DMS 273 (cell line): Measurements from ENCODE around the gene TRMT1.
"Not testable (repeated sequence)": the region's sequence is repeated elsewhere in the genome, so short reads cannot be mapped to it uniquely, and the experiment has no call there.

Experiments
- DNase-seq: peaks from one replicate; lab custom pipeline; 2025; ENCODE audit not compliant: unreplicated experiment; lab: John Stamatoyannopoulos, UW

The TRMT1 gene

DNA sequence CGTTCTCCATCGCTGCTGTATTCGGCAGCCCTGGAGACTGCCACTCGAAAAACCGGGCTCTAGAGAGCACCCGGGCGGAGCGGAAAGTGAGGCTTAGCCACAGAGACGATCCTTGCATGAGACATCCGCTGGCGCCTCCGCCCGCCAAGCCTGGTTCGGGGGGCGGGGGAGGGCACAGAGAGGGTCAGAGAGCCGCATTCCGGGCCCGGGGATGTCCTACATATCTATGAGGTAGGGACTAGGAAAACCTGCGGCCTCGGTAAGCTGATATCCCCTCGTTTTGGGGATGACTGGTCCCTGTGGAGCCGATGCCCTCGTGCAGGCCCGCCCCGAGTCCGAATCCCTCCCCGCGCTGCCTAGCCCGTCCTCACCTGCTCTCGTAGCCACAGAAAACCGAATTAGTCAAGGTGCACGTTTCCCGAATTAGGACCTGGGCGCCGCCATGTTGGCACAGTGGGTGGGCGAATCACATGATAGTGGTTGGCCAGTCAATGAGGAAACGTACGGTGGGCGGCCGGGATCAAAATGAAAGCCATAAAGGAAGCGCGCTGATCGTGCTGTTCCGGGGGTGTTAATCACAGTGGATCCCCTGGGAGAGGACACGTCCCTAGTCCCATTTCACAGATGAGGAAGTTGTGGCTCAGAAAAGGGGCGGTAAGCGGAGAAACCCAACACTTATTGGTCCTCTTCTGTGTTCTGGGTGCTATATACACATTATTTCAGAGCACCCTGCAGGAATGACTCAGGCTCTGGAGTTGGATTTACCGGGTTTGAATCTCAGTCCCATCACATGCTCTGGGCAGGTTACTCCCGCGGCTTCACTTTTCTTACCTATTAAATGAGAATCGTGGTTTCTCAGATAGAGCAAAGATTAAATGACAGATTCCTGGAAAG is at the start of gene TRMT1:
TRMT1 (minus strand) TSS at position 459 of the 894 bp plus-strand sequence; CDS start at position 118, 341 bp downstream.
- DNase-seq: peak; percentile 98

DNA sequence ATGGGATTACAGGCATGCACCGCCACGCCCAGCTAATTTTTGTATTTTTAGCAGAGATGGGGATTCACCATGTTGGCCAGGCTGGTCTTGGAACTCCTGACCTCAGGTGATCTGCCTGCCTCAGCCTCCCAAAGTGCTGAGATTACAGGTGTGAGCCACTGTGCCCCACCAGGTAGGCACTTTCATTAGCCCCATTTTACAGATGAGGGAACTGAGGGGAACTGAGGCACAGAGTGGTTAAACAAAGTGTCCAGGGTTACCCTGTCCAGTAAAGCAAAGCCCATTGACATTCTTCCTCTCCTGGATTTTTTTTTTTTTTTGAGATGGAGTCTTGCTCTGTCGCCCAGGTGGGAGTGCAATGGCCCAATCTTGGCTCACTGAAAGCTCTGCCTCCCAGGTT is 49.6 kb upstream of the TRMT1 start:
- DNase-seq: not testable (repeated sequence)

DNA sequence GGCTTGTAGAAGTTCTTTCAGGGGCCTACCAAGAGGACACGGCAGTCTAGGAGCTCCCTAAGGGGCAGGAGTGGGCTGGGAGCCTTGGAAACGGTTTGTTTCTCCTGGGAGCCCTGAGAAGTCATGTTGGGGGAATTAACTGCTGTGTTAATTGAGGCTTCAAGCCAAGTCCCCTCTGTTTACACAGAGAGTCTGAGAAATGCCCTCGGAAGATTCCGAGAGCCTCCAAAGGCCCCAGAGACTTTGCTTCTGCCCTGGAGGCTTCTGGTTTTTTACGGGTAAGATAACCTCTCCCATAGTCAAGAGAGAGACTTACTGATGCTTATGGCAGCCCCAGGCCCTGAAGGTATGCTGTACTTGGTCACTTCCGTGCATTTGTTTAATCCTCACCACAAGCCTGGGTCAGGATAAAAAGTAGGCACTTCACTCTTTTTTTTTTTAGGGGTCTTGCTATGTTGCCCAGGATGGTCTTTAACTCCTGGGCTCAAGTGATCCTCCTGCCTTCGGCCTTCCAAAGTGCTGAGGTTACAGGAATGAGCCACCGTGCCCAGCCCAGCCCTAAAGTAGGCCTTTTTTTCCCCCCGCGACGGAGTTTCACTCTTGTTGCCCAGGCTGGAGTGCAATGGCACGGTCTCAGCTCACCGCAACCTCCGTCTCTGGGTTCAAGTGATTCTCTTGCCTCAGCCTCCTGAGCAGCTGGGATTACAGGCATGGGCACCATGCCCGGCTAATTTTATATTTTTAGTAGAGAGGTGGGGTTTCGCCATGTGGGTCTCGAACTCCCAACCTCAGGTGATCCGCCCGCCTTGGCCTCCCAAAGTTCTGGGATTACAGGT is 48.8 kb upstream of the TRMT1 start:
- no peak for DNase-seq

DNA sequence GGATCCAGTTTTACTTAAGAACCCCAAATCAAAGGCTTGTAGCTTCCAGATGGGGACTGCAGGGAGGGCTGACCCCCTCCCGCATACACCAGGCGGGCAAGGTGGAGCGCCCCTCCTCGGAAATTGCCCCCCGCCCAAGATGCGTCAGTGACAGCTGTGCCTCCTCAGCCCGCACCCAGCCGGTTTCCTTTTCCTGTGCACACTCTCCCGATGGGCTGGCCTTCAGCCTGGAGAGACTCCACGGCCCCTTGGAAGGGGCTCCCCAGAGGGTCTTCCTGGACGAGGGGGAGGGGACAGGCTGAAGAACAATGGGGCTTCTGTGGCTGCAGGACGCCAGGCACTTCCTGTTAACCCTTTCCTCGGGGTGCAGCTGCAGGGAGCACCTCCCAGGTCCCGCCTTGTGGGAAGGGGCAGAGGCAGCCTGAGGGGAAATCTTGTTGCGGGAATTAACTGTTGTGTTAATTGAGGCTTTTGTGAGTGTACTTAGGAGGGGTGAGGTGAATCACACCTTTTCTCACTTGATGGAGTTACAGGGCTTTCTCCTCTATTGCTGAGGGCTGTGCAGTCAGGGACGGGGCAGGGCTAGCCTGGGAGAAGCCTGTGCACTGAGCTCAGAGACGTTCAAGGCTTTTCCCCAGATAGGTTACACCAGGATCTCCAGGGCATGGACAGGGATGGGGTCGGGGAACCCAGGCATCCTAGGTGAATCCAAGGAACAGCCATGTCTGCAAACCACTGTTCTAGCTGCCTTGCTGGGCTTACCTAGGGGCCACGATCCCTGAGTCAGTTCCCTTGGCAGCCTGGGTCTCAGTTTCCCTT is 48.0 kb upstream of the TRMT1 start:
- peak; percentile 73 for DNase-seq

DNA sequence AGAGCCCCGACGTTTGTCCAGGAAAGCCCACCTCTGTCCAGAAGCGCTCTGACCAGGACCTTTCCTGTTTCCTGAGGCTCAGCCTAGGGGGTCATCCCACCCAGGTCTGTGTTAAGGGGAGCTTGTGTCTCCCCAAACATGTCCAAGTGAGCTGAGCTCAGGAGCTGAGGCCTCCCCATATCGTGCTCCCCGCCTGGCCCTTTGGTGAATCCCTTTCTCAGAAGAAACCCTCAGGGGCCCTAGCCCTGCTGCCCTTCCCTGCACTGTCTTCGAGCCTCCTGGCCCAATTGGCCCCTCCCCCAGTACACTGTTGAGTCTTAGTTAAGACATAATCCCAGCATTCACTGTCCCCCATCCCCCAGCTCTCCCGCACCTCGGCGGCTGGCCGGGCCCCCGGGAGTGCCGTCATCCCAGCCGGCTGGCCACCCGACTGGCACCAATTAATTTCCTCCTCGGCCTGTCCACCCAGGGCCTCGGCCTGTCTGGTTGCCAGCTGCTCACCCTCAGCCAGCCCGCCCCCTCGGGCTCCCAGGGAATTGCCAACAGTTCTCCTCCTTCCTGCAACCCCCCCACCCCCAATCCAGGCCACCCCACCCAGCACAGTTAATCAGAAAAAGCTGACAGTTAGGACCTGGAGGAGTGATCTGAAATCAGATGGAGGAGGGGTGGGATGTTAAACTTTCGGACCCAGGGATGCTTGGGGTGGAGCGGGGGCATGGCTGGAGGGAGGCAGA is 47.2 kb upstream of the TRMT1 start:
- DNase-seq: peak; percentile 79

DNA sequence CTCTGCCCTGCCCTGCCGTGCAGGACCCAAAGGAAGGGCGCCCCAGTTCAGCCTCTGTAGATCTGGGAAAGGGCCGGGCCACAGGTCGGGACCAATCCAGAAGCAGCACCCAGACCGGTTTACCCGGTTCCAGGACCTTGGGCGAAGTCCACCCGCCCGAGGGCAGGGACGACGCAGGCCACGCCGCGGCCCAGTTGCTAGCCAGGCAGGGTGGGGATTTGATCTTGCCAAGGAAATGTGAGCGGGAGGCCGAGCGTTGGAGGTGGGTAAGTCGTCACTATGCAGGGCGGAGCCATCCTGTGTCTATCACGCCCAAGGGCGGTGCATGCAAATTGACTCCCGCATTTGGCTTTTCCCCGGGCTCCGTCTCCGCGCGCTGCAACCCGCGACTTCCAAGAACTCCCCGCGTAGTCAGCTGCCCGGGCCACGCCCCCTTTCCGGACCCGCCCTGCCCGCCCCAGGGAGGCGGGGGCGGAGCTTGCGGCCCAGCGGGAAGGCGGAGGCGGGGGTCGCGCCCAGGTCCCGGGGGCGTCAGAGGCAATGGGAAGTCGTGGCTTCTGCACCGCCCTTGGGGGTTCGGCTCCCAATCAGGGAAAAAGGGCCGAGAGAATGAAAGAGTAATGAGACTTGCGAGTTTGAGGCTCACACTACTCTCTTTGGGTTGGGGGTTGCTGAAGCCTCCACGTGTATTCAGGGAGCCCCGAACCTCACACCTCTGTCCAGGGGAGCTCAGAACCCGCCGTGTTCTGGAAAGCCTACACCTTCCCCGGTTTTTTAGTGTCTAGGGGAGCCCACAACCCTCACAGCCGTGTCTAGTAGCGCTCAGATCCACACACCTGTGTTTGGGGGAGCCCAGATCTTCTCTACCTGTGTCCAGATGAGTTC is 46.4 kb upstream of the TRMT1 start:
- DNase-seq: peak; percentile 98

DNA sequence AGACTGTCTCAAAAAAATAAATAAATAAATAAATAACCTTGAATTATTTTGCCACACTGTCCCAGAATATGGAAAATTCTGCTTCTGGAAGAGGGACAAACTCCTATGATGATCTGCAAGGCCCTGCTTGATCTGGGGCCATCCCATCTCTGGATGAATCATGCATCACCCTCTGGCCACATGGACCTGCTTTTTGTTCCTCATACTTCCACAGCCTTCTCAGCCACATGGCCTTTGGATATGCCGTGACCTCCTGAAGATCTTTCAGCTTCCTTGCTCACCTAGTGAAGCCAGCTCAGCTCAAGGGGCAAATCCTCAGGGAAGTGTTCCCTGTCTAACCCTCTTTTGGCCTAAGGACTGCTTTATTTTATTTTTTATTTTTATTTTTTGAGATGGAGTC is 44.0 kb upstream of the TRMT1 start:
- no peak for DNase-seq

DNA sequence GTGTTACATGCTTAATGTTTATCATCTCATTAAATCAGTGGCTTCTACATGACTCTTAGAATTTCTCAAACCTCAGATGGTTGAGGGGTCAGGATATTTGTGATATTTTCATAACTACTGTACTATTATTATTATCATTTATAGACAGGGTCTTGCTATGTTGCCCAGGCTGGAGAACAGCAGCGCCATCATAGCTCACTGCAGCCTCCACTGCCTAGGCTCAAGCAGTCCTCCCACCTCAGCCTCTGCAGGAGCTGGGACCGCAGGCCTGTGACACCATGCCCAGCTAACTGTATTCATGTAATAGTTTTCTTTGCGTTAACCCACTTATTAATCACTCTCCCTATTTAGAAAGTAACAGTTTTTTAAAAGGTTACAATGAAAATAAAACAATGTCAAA is 43.2 kb upstream of the TRMT1 start:
- DNase-seq: no peak

DNA sequence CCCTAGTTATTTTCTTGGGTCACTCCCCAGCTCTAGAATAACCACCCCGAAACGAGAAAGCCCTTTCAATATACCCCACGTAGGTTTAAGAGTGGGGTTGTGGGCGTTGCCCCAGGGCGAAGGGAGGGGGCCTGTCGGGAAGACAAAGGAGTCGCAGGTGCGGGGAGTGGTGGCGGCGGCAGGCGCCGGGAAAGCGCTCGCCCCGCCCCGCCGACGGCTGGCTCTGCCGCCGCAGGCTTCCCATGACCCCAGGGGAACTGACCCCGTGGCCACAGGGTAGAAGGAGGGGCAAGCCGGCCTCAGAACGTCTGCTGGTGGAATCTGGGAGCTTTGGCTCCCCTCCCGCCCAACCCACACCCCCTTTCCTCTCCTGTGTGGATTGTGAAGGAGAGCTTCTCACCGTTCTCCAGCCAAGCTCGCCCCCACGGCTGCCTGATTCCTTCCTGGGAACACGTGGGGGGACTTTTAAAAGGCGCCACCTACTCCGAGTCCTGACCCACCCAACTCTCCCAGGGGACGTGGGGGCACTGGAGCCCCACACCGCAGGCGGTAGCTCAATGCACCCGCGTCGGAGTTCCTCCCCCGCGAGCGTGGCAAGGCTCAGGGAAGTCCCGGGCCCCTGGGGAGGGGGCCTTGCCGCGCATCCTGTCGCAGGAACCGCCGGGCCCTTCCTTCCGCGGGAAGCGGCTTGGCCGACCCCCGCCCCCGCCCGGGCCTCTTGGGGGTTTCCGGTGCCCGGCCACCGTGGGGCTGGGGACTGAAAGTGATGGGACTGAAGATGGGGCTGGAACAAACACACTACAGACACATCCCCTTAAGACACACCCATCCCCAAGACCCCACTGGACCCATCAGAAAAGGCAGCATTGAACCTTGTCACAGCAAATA is 39.2 kb upstream of the TRMT1 start:
- peak; percentile 55 for DNase-seq

DNA sequence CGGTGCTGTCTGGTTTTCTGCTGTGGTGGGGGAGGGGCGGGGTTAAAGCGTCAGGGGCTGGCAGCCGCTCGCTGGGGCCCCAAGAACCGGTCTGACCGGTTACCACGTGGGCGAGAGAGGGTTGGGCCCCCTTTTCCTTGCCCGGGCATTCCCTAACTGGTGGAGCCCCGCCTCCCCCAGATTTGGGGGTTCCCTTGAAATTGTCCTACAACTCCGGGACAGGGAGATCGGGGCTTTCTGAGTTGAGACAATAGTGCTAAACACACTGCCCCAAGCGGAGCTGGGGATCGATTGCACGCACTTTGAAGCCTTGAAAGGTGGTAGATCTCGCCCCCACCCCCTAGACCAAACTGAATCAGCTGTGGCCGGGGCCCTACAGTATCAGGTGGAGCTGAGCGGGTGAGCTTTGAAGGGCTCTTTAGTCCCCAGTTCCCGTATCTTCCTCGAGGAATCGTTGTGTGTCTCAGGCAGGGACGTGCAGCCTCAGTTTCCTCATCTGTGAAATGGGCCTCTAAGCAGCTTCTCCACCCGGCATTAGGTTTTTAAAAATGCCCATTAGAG is 38.5 kb upstream of the TRMT1 start:
- DNase-seq: peak; percentile 55

DNA sequence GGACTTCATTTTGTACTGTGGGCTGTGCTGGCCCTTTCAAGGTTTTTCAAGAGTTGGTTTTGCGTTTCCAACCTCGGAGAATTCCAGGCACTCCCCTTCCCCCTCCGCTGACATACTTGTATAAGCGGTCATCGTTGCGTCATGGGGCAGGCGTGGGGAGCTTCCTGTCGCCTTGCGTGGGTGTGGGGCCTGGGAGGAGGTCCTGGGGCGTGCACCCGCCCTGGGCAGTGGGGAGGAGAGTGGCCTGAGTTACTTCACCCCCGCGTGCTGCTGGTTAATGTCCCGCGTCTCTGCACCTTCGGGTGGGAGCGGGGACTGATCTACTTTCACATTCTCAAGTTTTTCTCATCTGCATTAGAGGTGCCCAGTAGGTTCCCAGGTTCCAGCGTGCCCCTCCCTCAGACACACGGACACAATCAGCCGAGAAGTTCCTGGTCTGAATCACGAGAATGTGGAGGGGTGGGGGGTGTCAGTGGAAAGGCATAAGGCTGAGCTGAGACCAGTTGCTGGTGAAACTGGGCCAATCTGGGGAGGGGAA is 37.8 kb upstream of the TRMT1 start:
- peak; percentile 53 for DNase-seq

DNA sequence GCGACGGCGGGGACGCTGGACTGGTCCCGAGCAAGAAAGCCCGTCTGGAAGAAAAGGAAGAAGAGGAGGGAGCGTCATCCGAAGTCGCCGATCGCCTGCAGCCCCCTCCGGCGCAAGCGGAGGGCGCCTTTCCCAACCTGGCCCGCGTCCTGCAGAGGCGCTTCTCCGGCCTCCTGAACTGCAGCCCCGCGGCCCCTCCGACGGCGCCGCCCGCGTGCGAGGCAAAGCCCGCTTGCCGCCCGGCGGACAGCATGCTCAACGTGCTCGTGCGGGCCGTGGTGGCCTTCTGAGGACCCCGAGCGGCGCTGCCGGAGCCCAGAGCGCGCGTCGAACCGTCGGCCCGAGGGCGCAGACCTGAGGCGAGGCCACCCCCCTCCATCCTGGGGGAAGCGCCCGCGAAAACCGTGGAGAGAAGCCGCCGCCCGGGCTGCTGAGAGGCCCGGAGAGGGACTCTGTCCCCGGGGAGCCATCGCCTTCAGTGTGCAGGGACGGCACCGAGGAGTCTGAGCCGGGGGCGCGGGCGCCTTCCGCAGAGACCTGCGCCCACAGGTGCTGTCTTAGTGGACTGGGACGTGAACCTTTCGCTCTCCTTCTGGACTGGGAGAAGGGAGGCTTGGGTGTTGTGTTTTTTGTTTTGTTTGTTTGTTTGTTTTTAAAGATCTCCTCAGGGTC is 37.2 kb upstream of the TRMT1 start:
- DNase-seq: peak; percentile 51

DNA sequence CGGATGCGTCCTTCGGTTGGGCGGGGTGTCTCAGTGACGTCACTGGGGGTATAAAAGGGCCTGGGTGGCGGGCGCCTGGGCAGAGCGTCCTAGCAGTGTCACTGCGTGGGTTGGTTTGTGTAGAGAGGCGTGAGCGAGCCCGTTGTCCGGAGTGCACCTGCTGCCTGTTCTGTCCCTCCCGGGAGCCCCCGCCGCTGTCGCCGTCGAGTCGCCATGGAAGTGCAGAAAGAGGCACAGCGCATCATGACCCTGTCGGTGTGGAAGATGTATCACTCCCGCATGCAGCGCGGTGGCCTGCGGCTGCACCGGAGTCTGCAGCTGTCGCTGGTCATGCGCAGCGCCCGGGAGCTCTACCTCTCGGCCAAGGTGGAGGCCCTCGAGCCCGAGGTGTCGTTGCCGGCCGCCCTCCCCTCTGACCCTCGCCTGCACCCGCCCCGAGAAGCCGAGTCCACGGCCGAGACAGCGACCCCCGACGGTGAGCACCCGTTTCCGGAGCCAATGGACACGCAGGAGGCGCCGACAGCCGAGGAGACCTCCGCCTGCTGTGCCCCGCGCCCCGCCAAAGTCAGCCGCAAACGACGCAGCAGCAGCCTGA is 36.5 kb upstream of the TRMT1 start:
- peak; percentile 91 for DNase-seq

DNA sequence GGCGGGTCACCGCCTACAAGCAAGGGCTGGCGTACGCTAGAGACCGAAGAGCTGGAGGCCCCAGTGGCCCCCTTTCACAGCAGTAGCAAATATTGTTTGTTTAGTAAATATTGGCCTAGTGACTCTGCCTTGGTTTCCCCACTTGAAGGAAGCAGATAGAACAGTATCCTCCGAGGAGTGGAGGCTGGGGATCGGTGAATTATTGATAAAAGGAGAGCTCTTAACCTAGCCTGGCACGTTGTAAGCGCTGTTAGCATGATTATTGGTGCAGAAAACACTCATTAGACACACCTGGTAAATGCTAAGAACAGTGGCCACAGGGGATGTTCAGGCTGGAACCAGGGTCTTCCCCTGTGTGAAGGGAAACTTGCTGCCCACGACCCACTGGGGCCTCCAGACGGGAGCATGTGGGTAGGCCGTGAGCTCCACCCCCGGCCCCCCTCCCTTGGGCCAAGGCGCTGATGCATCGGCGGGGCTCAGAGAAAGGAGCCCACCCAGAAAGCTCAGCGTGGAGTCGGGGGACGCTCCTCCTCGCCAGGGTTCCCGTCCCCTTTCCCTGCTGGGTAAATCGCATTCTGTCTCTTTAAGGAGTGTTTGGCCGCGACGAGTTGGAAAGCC is 35.9 kb upstream of the TRMT1 start:
- DNase-seq: no peak

DNA sequence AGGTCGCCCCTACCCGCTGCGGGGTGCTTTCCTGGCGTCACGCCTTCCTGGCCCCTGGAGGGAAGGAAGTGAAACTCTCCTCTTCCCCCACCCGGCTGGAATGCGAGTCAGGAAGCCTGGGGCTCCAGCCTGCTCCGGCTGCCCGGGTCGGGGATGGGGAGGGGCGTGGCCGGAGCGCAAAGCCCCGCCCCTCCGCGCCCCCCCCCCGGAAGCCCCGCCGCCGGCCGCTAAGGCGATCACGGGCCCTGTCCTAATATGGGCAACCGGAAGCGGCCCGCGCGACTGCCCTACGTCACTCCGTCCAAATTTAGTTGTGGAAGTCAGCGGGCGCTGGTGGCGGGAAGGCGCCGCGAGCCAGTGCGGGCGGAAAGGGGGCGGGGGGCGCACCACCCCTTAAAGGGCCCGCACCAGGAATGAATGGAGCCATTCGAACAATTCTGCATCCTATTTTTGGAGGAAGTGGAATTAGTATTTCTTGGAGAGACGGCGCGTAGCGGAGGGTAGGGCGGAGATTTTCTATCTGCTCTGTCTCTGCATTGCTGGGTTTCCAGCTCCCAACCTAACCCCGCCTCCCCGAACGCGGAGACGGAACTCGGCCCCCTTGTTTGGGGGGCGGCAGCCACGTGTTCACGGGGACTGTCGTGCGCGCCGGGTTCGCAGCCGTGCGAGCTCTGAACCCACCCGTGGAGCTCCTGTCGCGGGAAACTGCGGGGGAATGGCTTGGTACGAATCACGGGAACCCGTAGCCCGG is 35.2 kb upstream of the TRMT1 start:
- peak; percentile 99 for DNase-seq
